Small intestine (tissue), 7 donors: ENCODE results near the gene OBSCN. TPM values are rescaled to one million over a fixed set of nuclear protein-coding genes. Genes with fewer than 3 reads are reported as not detected.
A peak's percentile ranks its signal among the peaks of the same experiment; 100 is the strongest.
"Not testable (repeated sequence)": the region's sequence is repeated elsewhere in the genome, so short reads cannot be mapped to it uniquely, and the experiment has no call there.

Source experiments
- DNase-seq, 2 donors: peaks; one replicate each; pipeline versions ENCODE4 v3.0.0 to v3.0.0-alpha.2; 2013
- FAIRE-seq: peaks from 2 replicates; lab custom pipeline; 2012; peaks lifted over from hg19 to GRCh38; lab: Jason Lieb, UNC
- H3K27ac ChIP-seq, 3 donors: one replicate each; pipeline ENCODE4 v1.5.1; 2013; ENCODE audit warnings: low read length in 2 of 3, mild to moderate bottlenecking in 2 of 3, control low read depth in 1 of 3, inconsistent platforms in 1 of 3, low read depth in 1 of 3, moderate library complexity in 1 of 3
- H3K27me3 ChIP-seq, 3 donors: one replicate each; pipeline ENCODE4 v1.6.1; 2013; ENCODE audit warnings: low read length in 3 of 3, inconsistent platforms in 1 of 3; ENCODE audit not compliant: control insufficient read depth in 3 of 3, insufficient read depth in 3 of 3
- H3K36me3 ChIP-seq, 3 donors: one replicate each; pipeline ENCODE4 v1.6.1; 2013; ENCODE audit warnings: low read length in 3 of 3, inconsistent platforms in 1 of 3, low read depth in 1 of 3, mild to moderate bottlenecking in 1 of 3, moderate library complexity in 1 of 3; ENCODE audit not compliant: control insufficient read depth in 3 of 3, insufficient read depth in 2 of 3
- H3K4me1 ChIP-seq, 3 donors: one replicate each; pipeline ENCODE4 v1.6.1; 2013; ENCODE audit warnings: low read length in 2 of 3, inconsistent platforms in 1 of 3, low read depth in 1 of 3, mild to moderate bottlenecking in 1 of 3, moderate library complexity in 1 of 3; ENCODE audit not compliant: control insufficient read depth in 3 of 3, insufficient read depth in 2 of 3
- H3K4me3 ChIP-seq, 3 donors: one replicate each; pipeline ENCODE4 v1.5.1; 2013; ENCODE audit warnings: low read length in 3 of 3, control low read depth in 1 of 3, inconsistent platforms in 1 of 3, low read depth in 1 of 3, mild to moderate bottlenecking in 1 of 3, moderate library complexity in 1 of 3
- H3K9me3 ChIP-seq, 2 donors: one replicate each; pipeline ENCODE4 v1.6.1; 2013; ENCODE audit warnings: low read depth in 1 of 2, low read length in 1 of 2; ENCODE audit not compliant: control insufficient read depth in 2 of 2, insufficient read depth in 1 of 2
- WGBS, 3 donors: extraction: QIAGEN DNeasy Blood & Tissue Kit; methylation state at CpG; one replicate each; pipeline ENCODE4 v1.1.7; 2013; 5-methylcytosine and 5-hydroxymethylcytosine counted together
- polyA plus RNA-seq, 4 donors: library from polyadenylated mRNA; stranded (reverse) in 3 of 4; unstranded in 1 of 4; fragments of 200-250 nt in 3 of 4; fragments of 120-200 nt in 1 of 4; gene quantifications; one replicate each; pipeline versions ENCODE4 v1.2.1 to v1.2.3, GENCODE V29; 2013
- donor health status: healthy with polysubstance abuse.
- donor health status: control.
- donor health status: control.
- donor health status: Bipolar disorder and iron deficiency.
- donor health status: healthy.

OBSCN gene
- polyA plus RNA-seq, 4 donors, result 3.6 to 36.2 (median 5.7) TPM

DNA sequence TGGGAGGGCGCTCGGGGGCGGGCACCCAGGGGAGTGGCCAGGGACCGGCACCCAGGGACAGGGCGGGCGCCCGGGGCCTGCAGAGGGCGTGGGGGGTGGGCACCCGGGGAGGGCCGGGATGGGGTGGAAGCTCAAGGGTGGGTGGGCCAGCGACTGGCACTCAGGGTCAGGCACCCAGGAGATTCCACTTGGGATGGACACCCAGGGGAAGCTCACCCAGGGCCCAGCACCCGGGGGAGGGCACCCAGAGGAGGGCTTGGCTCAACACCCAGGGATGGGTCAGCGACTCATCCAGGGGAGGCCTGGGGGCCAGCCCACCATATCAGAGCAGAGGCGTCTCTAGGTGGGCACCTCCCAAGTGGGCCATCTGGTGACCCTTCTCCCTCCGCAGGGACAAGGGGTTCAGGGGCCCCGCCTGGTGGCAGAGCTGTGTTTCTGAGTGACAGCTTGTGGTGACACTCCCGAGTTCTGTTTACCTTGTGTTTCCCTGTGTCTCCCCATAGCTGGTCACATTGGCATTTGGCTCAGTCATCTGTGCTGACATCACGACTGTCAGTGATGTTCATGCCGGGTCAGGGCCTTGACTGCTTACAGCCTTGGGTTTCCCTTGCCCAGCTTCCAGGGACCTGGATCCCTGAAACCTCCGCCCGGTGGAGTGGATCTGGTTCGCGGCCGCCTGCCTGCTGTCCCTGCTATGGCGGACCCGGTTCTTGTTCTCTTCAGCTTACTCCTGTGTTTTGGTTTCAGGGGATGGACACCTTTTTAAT lies 41.5 kb upstream of the OBSCN start:
- peaks cover 2 to 43% (median 3%) of the 10 kb centered on the region in 3 donors for H3K4me1 ChIP-seq
- H3K27me3 ChIP-seq, result no peaks in the 10 kb centered on the region
- H3K27ac ChIP-seq, result peak overlapping the region; percentile 92 to 98 (median 98)
- peaks cover 0 to 25% (median 0%) of the 10 kb centered on the region in 3 donors for H3K36me3 ChIP-seq
- no peaks in the 10 kb centered on the region for H3K9me3 ChIP-seq
- whole genome bisulfite sequencing, 3 donors, result 15 to 17% (median 15%) methylated on average over 15 to 26 of the region's 26 CpGs
- DNase-seq (peak; percentile 78 to 89), FAIRE-seq (no peak)
- H3K4me3 ChIP-seq, result peak overlapping the region; percentile 43 to 88 (median 79)

- no peak overlapping the region for H3K27ac ChIP-seq
- 85 to 88% (median 86%) methylated on average over 12 of the region's 12 CpGs for WGBS, 3 donors
- FAIRE-seq, result no peak
- no peak overlapping the region for H3K4me3 ChIP-seq
- no peak for DNase-seq
- H3K36me3 ChIP-seq, result peaks cover 0 to 34% (median 0%) of the 10 kb centered on the region in 3 donors
- H3K9me3 ChIP-seq, result peaks cover 0 to under 1% of the 10 kb centered on the region in 2 donors
- H3K4me1 ChIP-seq, result peaks cover 0 to 19% (median 3%) of the 10 kb centered on the region in 3 donors
- H3K27me3 ChIP-seq, result no peaks in the 10 kb centered on the region
These were observed 39.1 kb upstream of the OBSCN start for GRCh38 chr1:228168563-228169270.

- WGBS, 3 donors, result 88 to 95% (median 91%) methylated on average over 2 of the region's 2 CpGs
- FAIRE-seq, result no peak
These were observed 38.5 kb upstream of the OBSCN start for GRCh38 chr1:228169345-228169744.

DNA sequence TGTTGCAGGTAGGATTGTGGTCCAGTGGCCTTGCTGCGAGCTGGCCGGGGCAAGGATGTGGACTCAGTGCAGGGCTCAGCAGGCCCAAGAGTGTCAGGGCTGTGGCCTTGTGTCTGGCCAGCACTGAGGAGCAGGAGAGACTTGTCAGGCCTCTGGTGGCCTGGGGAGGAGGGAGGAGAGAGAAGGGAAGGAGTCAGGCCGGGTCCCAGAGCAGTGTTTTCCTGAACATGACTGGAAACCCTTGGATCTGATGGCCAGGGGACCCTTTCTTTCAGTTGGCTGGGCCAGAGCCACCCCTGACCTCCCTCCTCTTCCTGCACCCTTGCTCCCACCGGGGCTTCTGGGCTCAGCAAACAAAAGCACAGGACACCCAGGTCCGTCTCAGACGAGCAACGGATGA lies 37.2 kb upstream of the OBSCN start:
- Histone ChIP-seq H3K27ac (no peak overlapping the region), H3K9me3 (peaks cover 0 to 2% of the 10 kb centered on the region in 2 donors), H3K36me3 (peaks cover 0 to 41% (median 0%) of the 10 kb centered on the region in 3 donors), H3K27me3 (no peaks in the 10 kb centered on the region), H3K4me1 (peaks cover 0 to 10% (median 3%) of the 10 kb centered on the region in 3 donors), H3K4me3 (no peak overlapping the region)
- no peak for DNase-seq
- FAIRE-seq, result no peak
- 84 to 98% (median 91%) methylated on average over 6 to 7 of the region's 7 CpGs for WGBS, 3 donors

More at GRCh38 chr1:228169345-228169744, 38.5 kb upstream of the OBSCN start:
- H3K27ac ChIP-seq, result no peak overlapping the region
- H3K4me1 ChIP-seq, result peaks cover 0 to 15% (median 3%) of the 10 kb centered on the region in 3 donors
- no peak for DNase-seq
- H3K9me3 ChIP-seq, result peaks cover 0 to 2% of the 10 kb centered on the region in 2 donors
- no peaks in the 10 kb centered on the region for H3K27me3 ChIP-seq
- H3K36me3 ChIP-seq, result peaks cover 0 to 32% (median 0%) of the 10 kb centered on the region in 3 donors
- no peak overlapping the region for H3K4me3 ChIP-seq

DNA sequence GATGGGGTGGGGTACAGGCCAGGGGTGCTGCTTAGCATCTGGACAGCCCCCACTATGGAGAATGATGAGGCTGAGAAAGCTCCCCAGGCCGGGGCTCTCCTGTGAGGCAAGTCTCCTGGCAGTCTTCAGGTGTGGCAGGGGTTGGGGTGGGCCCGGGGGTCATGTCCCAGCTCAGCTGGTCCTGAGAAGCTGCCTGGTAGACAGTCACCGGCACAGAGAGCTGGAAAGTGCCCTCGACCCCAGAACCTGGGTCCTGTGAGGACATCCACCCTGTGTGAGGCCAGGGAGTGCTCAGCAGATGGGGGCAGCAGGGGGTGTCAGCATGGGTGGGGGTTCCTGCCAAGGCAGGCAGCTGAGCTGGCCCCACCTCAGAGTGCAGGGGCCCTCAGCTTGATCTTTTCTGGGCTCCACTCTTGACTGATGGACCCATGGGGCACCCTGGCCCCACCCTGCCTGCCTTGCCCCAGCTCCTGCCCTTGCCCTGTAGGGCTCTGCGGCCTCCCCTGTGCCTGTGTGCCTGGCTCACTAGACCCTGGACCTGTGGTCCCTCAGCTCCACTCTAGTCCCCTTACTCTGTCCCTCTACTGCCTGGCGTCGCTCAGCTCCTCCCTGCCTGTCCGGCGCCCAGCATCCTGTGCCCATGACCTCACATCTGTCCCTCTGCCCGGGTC lies 36.5 kb upstream of the OBSCN start:
- WGBS, 3 donors, result 73 to 83% (median 79%) methylated on average over 9 to 10 of the region's 10 CpGs
- Histone ChIP-seq H3K4me1 (peaks cover 0 to 8% (median 3%) of the 10 kb centered on the region in 3 donors), H3K4me3 (no peak overlapping the region), H3K27ac (no peak overlapping the region), H3K27me3 (no peaks in the 10 kb centered on the region), H3K9me3 (peaks cover 0 to 2% of the 10 kb centered on the region in 2 donors), H3K36me3 (peaks cover 0 to 48% (median 0%) of the 10 kb centered on the region in 3 donors)
- FAIRE-seq, result no peak
- no peak for DNase-seq

GRCh38 chr1:228172591-228173527 lies 35.0 kb upstream of the OBSCN start:
- H3K9me3 ChIP-seq, result peaks cover 0 to 2% of the 10 kb centered on the region in 2 donors
- H3K27me3 ChIP-seq, result no peaks in the 10 kb centered on the region
- peaks cover 0 to 58% (median 0%) of the 10 kb centered on the region in 3 donors for H3K36me3 ChIP-seq
- 84 to 87% (median 85%) methylated on average over 19 to 21 of the region's 21 CpGs for WGBS, 3 donors
- H3K27ac ChIP-seq, result no peak overlapping the region
- H3K4me3 ChIP-seq, result no peak overlapping the region
- H3K4me1 ChIP-seq, result no peaks in the 10 kb centered on the region
- FAIRE-seq (no peak), DNase-seq (no peak)

GRCh38 chr1:228173528-228174481 lies 34.0 kb upstream of the OBSCN start:
- not testable (repeated sequence) for H3K9me3 ChIP-seq, FAIRE-seq, H3K4me3 ChIP-seq, H3K4me1 ChIP-seq, H3K27me3 ChIP-seq
- 59 to 95% (median 92%) methylated on average over 24 to 40 of the region's 69 CpGs for WGBS, 3 donors
- peaks cover 0 to 58% (median 0%) of the 10 kb centered on the region in 3 donors for H3K36me3 ChIP-seq
- DNase-seq, result peak in 1 of 2 donors; percentile 71
- H3K27ac ChIP-seq, result peak overlapping the region in 1 of 3 donors; percentile 17
